HG03103 (cell line): ENCODE measurements around the gene ATOSA.

Source experiments
- ATAC-seq: cut with Tn5 transposase; IDR thresholded peaks from one replicate; pipeline ENCODE4 v1.9.1; 2021; ENCODE audit warnings: low read depth; ENCODE audit not compliant: unreplicated experiment

ATOSA gene

GRCh38 chr15:52689562-52689961 lies 10.4 kb upstream of the ATOSA start:
- no peak for ATAC-seq

GRCh38 chr15:52683580-52683979 lies 4.4 kb upstream of the ATOSA start:
- peak; percentile 43 for ATAC-seq

GRCh38 chr15:52682781-52683180 lies 3.6 kb upstream of the ATOSA start:
- ATAC-seq: no peak

GRCh38 chr15:52682200-52682599 lies 3.0 kb upstream of the ATOSA start:
- ATAC-seq: no peak

GRCh38 chr15:52681441-52681840 lies 2.3 kb upstream of the ATOSA start:
- no peak for ATAC-seq

GRCh38 chr15:52680761-52681160 lies 1.6 kb upstream of the ATOSA start:
- ATAC-seq: no peak

GRCh38 chr15:52680041-52680391 lies 828 bp upstream of the ATOSA start:
- no peak for ATAC-seq

- ATAC-seq: peak; percentile 8
Observed at GRCh38 chr15:52678468-52679231, 538 bp downstream of the ATOSA start.

- no peak for ATAC-seq
Observed at GRCh38 chr15:52677593-52678467, 1.4 kb downstream of the ATOSA start.

- no peak for ATAC-seq
Observed at GRCh38 chr15:52674831-52675230, 4.4 kb downstream of the ATOSA start.

- no peak for ATAC-seq
Observed at GRCh38 chr15:52673734-52674133, 5.5 kb downstream of the ATOSA start.

- no peak for ATAC-seq
Observed at GRCh38 chr15:52673312-52673711, 5.9 kb downstream of the ATOSA start.

GRCh38 chr15:52672661-52673060 lies 6.5 kb downstream of the ATOSA start:
- ATAC-seq: no peak

GRCh38 chr15:52670087-52670486 lies 9.1 kb downstream of the ATOSA start:
- ATAC-seq: no peak

GRCh38 chr15:52668133-52668532 lies 11.1 kb downstream of the ATOSA start:
- ATAC-seq: no peak

- no peak for ATAC-seq
Observed at GRCh38 chr15:52667597-52667996, 11.6 kb downstream of the ATOSA start.

GRCh38 chr15:52663536-52664294 lies 15.5 kb downstream of the ATOSA start:
- ATAC-seq: no peak

- ATAC-seq: no peak
Observed at GRCh38 chr15:52661909-52662308, 17.3 kb downstream of the ATOSA start.

- ATAC-seq: no peak
Observed at GRCh38 chr15:52660192-52660591, 19.0 kb downstream of the ATOSA start.

GRCh38 chr15:52658955-52659354 lies 20.2 kb downstream of the ATOSA start:
- ATAC-seq: no peak

GRCh38 chr15:52657338-52657737 lies 21.9 kb downstream of the ATOSA start:
- ATAC-seq: no peak
